ENCODE data around the gene TEX54. TPM values are rescaled to one million over a fixed set of nuclear protein-coding genes. Genes with fewer than 3 reads are reported as not detected.

TEX54 gene
- total and polyA plus RNA-seq, 2 of the 13 experiments (the other 11 are each of a cell fraction or from before 2014, with no cell fraction given), result not detected

- TF ChIP-seq ZIK1 (CRISPR knock-in tag; IDR thresholded peaks at IDR 0.05; ENCODE audit: borderline replicate concordance, low read depth) (peak; percentile 83; the same call in 1 of the 2 replicates), CSRNP2 (CRISPR knock-in tag; conservative IDR thresholded peaks at IDR 0.05; ENCODE audit: low read depth) (no peak), AKNA (CRISPR knock-in tag; IDR thresholded peaks at IDR 0.05; ENCODE audit: borderline replicate concordance) (no peak), ZNF326 (CRISPR knock-in tag; IDR thresholded peaks at IDR 0.05; ENCODE audit: borderline replicate concordance) (peak; percentile 98), CERS6 (CRISPR knock-in tag; IDR thresholded peaks at IDR 0.05) (no peak), PAF1 (CRISPR knock-in tag; IDR thresholded peaks at IDR 0.05) (peak; percentile 86; the same call in 1 of the 2 replicates), MAFF (IDR thresholded peaks at IDR 0.05; ENCODE audit: low read depth, low read length) (no peak), TERF1 (CRISPR knock-in tag; IDR thresholded peaks at IDR 0.05) (no peak), NKX3-1 (CRISPR knock-in tag; IDR thresholded peaks at IDR 0.05) (peak; percentile 89), CBX2 (IDR thresholded peaks at IDR 0.05; ENCODE audit: low read depth, low read length) (no peak), CBX2 (CRISPR knock-in tag; IDR thresholded peaks at IDR 0.05; ENCODE audit: low read depth) (no peak), PBX3 (CRISPR knock-in tag; IDR thresholded peaks at IDR 0.05; ENCODE audit: borderline replicate concordance) (peak; percentile 18; the same call in 1 of the 2 replicates), ZNF225 (CRISPR knock-in tag; IDR thresholded peaks at IDR 0.05) (no peak), GATAD1 (CRISPR knock-in tag; IDR thresholded peaks at IDR 0.05) (peak; percentile 90), TEAD3 (CRISPR knock-in tag; optimal IDR thresholded peaks at IDR 0.05; ENCODE audit: borderline replicate concordance) (peak; percentile 57), KDM1A (CRISPR knock-in tag; IDR thresholded peaks at IDR 0.05) (no peak), SNRNP70 (IDR thresholded peaks at IDR 0.05; ENCODE audit: low read depth, low read length) (no peak), ZNF251 (CRISPR knock-in tag; IDR thresholded peaks at IDR 0.05) (0 out of 2 replicates have a peak, but pooled peaks have one; percentile 34), NFYB (CRISPR knock-in tag; IDR thresholded peaks at IDR 0.05) (peak; percentile 55)
These were observed 27.4 kb downstream of the TEX54 start, which contains the start of gene NXF1 (continued) for GRCh38 chr11:62805076-62805892.
